Smooth muscle cell (in vitro differentiated cells): ENCODE measurements around the gene KRTAP1-4. TPM values are rescaled to one million over a fixed set of nuclear protein-coding genes. Genes with fewer than 3 reads are reported as not detected.
A peak's percentile ranks its signal among the peaks of the same experiment; 100 is the strongest.
"Not testable (repeated sequence)": the region's sequence is repeated elsewhere in the genome, so short reads cannot be mapped to it uniquely, and the experiment has no call there.

Source experiments
- DNase-seq: peaks from one replicate; lab custom pipeline; 2025; ENCODE audit not compliant: unreplicated experiment; lab: John Stamatoyannopoulos, UW
- H2AFZ ChIP-seq: fragments of 200-600 bp; sonication (generic); 2 replicates; pipeline ENCODE4 v1.6.0; 2016; ENCODE audit warnings: antibody characterized with exemption, low read depth, mild to moderate bottlenecking
- H3F3A ChIP-seq: fragments of 200-600 bp; sonication (generic); 2 replicates; pipeline ENCODE4 v1.6.0; 2017; ENCODE audit warnings: antibody characterized with exemption, low read depth
- H3K27ac ChIP-seq: fragments of 200-600 bp; sonication (generic); 2 replicates; pipeline ENCODE4 v1.5.1; 2016; ENCODE audit warnings: low read depth, mild to moderate bottlenecking
- H3K27me3 ChIP-seq: fragments of 200-600 bp; sonication (generic); 2 replicates; pipeline ENCODE4 v1.6.1; 2016; ENCODE audit warnings: low read depth, mild to moderate bottlenecking
- H3K36me3 ChIP-seq: fragments of 200-600 bp; sonication (generic); 2 replicates; pipeline ENCODE4 v1.5.1; 2016; ENCODE audit warnings: low read depth
- H3K4me1 ChIP-seq: fragments of 200-600 bp; sonication (generic); 2 replicates; pipeline ENCODE4 v1.5.1; 2016; ENCODE audit warnings: low read depth
- H3K4me2 ChIP-seq: fragments of 200-600 bp; sonication (generic); 2 replicates; pipeline ENCODE4 v1.6.0; 2016; ENCODE audit warnings: mild to moderate bottlenecking
- H3K4me3 ChIP-seq: fragments of 200-600 bp; sonication (generic); 2 replicates; pipeline ENCODE4 v1.5.1; 2016; ENCODE audit warnings: mild to moderate bottlenecking
- H3K79me2 ChIP-seq: fragments of 200-600 bp; sonication (generic); 2 replicates; pipeline ENCODE4 v1.6.0; 2016; ENCODE audit warnings: low read depth, mild to moderate bottlenecking
- H3K9ac ChIP-seq: fragments of 200-600 bp; sonication (generic); 2 replicates; pipeline ENCODE4 v1.6.0; 2016; ENCODE audit warnings: low read depth
- H3K9me3 ChIP-seq: fragments of 200-600 bp; sonication (generic); replicated peaks from 2 replicates; pipeline ENCODE4 v1.5.1; 2016; ENCODE audit warnings: low read depth
- H4K20me1 ChIP-seq: fragments of 200-600 bp; sonication (generic); 2 replicates; pipeline ENCODE4 v1.6.0; 2016; ENCODE audit warnings: low read depth
- WGBS: methylation state at CpG from one replicate; pipeline ENCODE4 v1.1.7; 2016; ENCODE audit warnings: low lambda C conversion rate; 5-methylcytosine and 5-hydroxymethylcytosine counted together
- polyA plus RNA-seq: library from polyadenylated mRNA; unstranded; fragments of >200 nt; fragmentation: Nextera tagmentation; extraction: Ambion mirVana; gene quantifications from 2 replicates; pipeline ENCODE4 v1.2.1, GENCODE V29; 2016
- total RNA-seq: library from RNA; depleted of rRNA; stranded (reverse); fragments of >200 nt; gene quantifications from 2 replicates; pipeline ENCODE4 v1.2.3, GENCODE V29; 2014
- TF ChIP-seq, protein P1 (sequence below): fragments of 200-600 bp; sonication (generic); IDR thresholded peaks from 2 replicates; pipeline ENCODE4 v1.5.1; 2017; ENCODE audit warnings: borderline replicate concordance, mild to moderate bottlenecking, antibody characterized with exemption; ENCODE audit not compliant: insufficient read depth, poor library complexity, severe bottlenecking

The KRTAP1-4 gene
- total and polyA plus RNA-seq, 2 experiments from 2014 or later, result not detected

DNA sequence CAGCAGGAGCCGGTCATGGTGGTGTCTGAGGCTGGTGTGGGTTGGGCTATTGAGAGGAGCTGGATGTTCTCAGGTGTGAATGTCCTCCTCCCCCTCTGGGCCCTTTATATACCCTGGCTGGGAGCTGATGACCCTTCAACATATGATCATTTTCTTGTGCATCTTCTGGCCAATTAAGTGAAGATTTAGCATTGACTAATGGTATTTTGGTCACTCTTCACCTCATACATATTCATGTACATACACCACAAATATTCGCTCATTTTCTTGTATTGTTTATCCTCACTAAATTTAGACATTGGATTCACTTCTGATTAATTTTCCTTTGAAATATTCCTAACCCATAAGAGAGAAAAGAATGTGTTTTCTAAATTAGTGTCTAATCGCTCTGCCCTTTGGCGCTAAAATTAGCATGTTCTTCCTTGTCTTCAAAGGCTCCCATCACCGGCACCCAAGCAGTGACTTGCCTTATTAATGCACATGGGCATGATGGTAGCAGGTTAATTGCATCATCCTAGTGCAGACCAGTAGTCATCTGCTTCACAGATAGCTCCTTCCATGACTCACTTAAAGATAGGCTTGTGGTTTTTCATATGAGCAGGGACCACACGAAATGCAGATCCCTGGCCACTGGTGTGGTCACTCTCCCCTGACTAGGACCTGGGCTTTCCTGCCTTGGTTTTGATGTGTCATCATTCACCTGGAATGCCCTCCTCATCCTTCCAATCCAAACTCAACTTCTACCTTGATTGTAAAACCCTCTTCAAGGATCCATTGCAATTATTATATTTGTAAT is 36.0 kb upstream of the KRTAP1-4 start, which contains the start of gene KRTAP2-4:
Gene KRTAP2-4 (minus strand): TSS at position 51 of the 796 bp plus-strand sequence. CDS start 34 bp downstream, at position 17.
- Histone ChIP-seq H2AFZ (no peak within 1 kb of the TSS), H3K9ac (no peak within 1 kb of the TSS), H4K20me1 (no peaks in the 10 kb centered on the region), H3K9me3 (no peaks in the 10 kb centered on the region), H3K4me2 (peak within 1 kb of the TSS; percentile 18), H3K36me3 (no peaks in the 10 kb centered on the region), H3K27me3 (no peaks in the 10 kb centered on the region), H3K27ac (peak within 1 kb of the TSS; percentile 50), H3K4me3 (no peak within 1 kb of the TSS), H3K4me1 (no peaks in the 10 kb centered on the region), H3F3A (no peaks in the 10 kb centered on the region), H3K79me2 (no peaks in the 10 kb centered on the region)
- DNase-seq, result no peak
- 61% methylated on average over 6 of the region's 6 CpGs for WGBS
- TF ChIP-seq, protein P1, sequence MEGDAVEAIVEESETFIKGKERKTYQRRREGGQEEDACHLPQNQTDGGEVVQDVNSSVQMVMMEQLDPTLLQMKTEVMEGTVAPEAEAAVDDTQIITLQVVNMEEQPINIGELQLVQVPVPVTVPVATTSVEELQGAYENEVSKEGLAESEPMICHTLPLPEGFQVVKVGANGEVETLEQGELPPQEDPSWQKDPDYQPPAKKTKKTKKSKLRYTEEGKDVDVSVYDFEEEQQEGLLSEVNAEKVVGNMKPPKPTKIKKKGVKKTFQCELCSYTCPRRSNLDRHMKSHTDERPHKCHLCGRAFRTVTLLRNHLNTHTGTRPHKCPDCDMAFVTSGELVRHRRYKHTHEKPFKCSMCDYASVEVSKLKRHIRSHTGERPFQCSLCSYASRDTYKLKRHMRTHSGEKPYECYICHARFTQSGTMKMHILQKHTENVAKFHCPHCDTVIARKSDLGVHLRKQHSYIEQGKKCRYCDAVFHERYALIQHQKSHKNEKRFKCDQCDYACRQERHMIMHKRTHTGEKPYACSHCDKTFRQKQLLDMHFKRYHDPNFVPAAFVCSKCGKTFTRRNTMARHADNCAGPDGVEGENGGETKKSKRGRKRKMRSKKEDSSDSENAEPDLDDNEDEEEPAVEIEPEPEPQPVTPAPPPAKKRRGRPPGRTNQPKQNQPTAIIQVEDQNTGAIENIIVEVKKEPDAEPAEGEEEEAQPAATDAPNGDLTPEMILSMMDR, result no peak

DNA sequence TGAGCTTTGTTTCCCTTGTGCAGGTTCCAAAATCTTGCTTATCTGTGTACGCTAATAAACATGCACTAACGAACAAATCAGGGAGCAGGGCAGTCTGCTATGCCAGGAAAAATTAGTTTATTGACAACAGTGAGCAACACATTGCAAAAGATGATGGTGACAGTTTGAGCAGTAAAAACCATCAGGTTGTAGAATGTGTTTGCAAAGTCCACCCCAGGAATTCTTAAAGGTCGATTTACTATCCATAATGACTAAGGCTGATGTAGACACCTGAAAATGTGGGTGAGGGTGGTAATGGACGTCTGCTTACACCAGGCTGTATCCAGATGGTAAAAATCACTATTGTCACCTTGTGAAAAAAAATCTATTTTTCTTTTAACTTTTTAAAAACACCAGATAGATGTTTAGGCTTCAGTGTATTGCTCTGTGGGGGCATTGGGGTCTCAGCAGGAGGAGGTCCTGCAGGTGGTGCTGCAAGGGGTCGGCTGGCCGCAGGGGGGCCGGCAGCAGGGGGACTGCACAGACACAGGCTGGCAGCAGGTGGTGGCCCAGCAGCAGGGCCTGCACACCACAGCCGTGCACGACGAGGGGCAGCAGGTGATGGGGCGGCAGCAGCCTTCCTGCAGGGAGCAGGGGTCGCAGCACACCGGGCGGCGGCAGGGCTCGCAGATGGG is 35.2 kb upstream of the KRTAP1-4 start:
- H3K4me1 ChIP-seq, result not testable (repeated sequence)

DNA sequence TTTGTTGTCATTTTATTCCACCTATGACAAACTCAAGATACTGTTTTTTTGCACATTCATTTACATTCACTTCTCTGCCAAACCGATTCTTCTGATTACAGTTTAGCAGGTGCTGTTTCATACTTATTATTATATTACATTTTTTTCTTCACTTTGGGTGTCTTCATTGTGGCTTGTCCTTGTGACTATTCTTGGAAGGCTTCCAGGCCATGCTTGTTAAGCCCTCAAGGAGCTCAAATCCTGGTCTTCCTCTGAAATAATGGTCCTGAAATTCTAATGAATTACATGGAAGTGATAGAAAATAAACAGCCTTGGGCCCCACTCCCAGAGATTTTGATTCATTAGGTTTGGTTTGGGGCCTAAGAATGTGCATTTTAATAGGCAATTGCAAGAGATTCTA is 34.3 kb upstream of the KRTAP1-4 start:
- H3K27ac ChIP-seq, result no peak overlapping the region

More for the DNA sequence above, 35.2 kb upstream of the KRTAP1-4 start:
- not testable (repeated sequence) for H2AFZ ChIP-seq, H3K9me3 ChIP-seq, H3K4me2 ChIP-seq, H3K4me3 ChIP-seq, H3K79me2 ChIP-seq, H3K36me3 ChIP-seq, H3F3A ChIP-seq, H3K27me3 ChIP-seq, H3K27ac ChIP-seq, H4K20me1 ChIP-seq, H3K9ac ChIP-seq, DNase-seq
- WGBS, result 91% methylated on average over 7 of the region's 16 CpGs

DNA sequence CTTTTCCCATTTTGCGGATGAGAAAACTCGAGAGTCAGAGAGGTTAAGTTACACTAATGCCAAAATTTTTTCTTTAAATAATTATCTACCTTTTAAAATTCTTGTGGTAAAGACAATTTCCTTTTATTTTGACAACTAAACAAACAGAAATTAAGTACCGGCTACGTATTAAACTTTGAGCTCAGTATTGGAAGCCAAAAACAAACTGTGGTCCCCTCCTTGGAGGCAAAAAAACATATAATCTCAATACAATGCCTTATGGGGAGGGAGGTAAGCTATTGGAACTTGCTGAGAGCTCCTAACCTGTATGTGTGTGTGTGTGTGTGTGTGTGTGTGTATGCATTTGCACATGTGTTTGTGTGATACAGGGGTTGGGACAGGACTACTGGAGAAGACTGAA is 33.5 kb upstream of the KRTAP1-4 start:
- H3K9ac ChIP-seq, result no peak overlapping the region
- H3K4me3 ChIP-seq, result no peak overlapping the region
- H3K4me2 ChIP-seq, result no peak overlapping the region
- H2AFZ ChIP-seq, result no peak overlapping the region
- H3K27ac ChIP-seq, result peak overlapping the region; percentile 89
- H3K4me1 ChIP-seq, result peaks cover 6% of the 10 kb centered on the region
- H3K9me3 ChIP-seq, result no peaks in the 10 kb centered on the region
- H3K27me3 ChIP-seq, result no peaks in the 10 kb centered on the region
- 83% methylated on average over 4 of the region's 4 CpGs for WGBS
- no peaks in the 10 kb centered on the region for H4K20me1 ChIP-seq
- peaks cover 3% of the 10 kb centered on the region for H3F3A ChIP-seq
- H3K79me2 ChIP-seq, result no peaks in the 10 kb centered on the region
- H3K36me3 ChIP-seq, result no peaks in the 10 kb centered on the region
- TF ChIP-seq, protein P1, result no peak
- DNase-seq, result no peak

More for the DNA sequence above, 34.3 kb upstream of the KRTAP1-4 start:
- H2AFZ ChIP-seq, result no peak overlapping the region
- H3K79me2 ChIP-seq, result no peaks in the 10 kb centered on the region
- no peak for DNase-seq
- no peak overlapping the region for H3K4me3 ChIP-seq
- 92% methylated on average over 1 of the region's 1 CpG for WGBS
- H4K20me1 ChIP-seq, result no peaks in the 10 kb centered on the region
- TF ChIP-seq, protein P1, result no peak
- H3K27me3 ChIP-seq, result no peaks in the 10 kb centered on the region
- H3K4me2 ChIP-seq, result no peak overlapping the region
- H3K4me1 ChIP-seq, result peaks cover 6% of the 10 kb centered on the region
- H3K9ac ChIP-seq, result no peak overlapping the region
- no peaks in the 10 kb centered on the region for H3K36me3 ChIP-seq
- H3K9me3 ChIP-seq, result no peaks in the 10 kb centered on the region
- peaks cover 3% of the 10 kb centered on the region for H3F3A ChIP-seq
